ENCODE results near the gene LPAR4. TPM values are rescaled to one million over a fixed set of nuclear protein-coding genes. Genes with fewer than 3 reads are reported as not detected.
"Not testable (repeated sequence)": the region's sequence is repeated elsewhere in the genome, so short reads cannot be mapped to it uniquely, and the experiment has no call there.

The LPAR4 gene
- total RNA-seq, 4 donors from 2014 or later, result 0.50 to 2.2 (median 1.5) TPM

DNA sequence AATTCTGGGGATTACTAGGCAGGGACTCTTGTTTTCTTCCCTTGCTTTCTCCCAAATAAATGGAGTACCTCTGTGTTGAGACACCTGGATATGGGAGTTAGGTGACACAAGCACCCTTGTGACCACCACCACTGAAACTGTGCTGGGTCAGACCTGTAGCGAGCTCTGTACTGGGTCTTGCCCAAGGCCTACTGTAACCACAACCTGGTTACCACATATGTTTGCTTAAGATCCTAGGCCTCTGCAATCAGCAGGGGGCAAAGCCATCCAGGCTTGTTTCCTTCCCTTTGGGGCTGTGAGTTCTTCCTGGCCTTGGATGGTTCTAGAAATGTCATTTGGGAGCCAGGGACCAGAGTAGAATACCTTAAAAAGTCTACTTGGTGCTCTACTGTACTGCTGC, 49.4 kb downstream of the LPAR4 start:
- Histone ChIP-seq H3K27me3 (no peaks in the 10 kb centered on the region), H3K27ac (replicated peaks in 1 of 4) (no peak overlapping the region), H3K9me3 (no peaks in the 10 kb centered on the region), H3K36me3 (no peaks in the 10 kb centered on the region), H3K4me3 (no peak overlapping the region), H3K4me1 (no peaks in the 10 kb centered on the region)
- intact Hi-C loops (cut with DNase I), result no loop called here
- 88% methylated on average over 1 of the region's 1 CpG for WGBS
- TF ChIP-seq EP300 (IDR thresholded peaks at IDR 0.05) (no peak), POLR2A (IDR thresholded peaks at IDR 0.05; ENCODE audit: low read depth) (no peak), POLR2AphosphoS5 (IDR thresholded peaks at IDR 0.05) (no peak)
- TF ChIP-seq, protein P1, sequence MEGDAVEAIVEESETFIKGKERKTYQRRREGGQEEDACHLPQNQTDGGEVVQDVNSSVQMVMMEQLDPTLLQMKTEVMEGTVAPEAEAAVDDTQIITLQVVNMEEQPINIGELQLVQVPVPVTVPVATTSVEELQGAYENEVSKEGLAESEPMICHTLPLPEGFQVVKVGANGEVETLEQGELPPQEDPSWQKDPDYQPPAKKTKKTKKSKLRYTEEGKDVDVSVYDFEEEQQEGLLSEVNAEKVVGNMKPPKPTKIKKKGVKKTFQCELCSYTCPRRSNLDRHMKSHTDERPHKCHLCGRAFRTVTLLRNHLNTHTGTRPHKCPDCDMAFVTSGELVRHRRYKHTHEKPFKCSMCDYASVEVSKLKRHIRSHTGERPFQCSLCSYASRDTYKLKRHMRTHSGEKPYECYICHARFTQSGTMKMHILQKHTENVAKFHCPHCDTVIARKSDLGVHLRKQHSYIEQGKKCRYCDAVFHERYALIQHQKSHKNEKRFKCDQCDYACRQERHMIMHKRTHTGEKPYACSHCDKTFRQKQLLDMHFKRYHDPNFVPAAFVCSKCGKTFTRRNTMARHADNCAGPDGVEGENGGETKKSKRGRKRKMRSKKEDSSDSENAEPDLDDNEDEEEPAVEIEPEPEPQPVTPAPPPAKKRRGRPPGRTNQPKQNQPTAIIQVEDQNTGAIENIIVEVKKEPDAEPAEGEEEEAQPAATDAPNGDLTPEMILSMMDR (IDR thresholded peaks at IDR 0.05), result no peak
- no peak for DNase-seq (ENCODE audit: extremely low spot score)

DNA sequence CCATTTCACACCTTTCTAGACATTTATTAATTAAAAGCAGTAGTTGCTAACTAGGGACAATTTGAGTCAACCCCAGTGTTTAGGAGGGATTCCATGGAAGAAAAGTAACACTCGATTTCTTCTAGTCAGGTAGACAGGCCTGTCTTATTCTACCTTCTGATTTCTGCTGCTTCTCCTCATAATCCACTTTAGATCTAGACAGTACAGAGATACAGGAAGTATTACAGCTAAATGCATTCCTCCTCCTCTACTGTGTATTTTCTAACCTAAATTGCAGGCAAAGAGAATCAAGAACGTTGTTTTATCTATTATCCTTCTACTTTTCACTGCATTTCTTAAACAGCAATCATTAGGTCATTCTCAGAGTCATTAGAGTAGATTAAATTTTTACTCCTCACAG, 52.6 kb downstream of the LPAR4 start:
- no peaks in the 10 kb centered on the region for H3K9me3 ChIP-seq
- no peak for TF ChIP-seq POLR2AphosphoS5 (IDR thresholded peaks at IDR 0.05)
- H3K27me3 ChIP-seq, result no peaks in the 10 kb centered on the region
- no peaks in the 10 kb centered on the region for H3K4me1 ChIP-seq
- H3K27ac ChIP-seq (replicated peaks in 1 of 4), result no peak overlapping the region
- WGBS, result 46% methylated on average over 2 of the region's 2 CpGs
- no peak overlapping the region for H3K4me3 ChIP-seq
- no peaks in the 10 kb centered on the region for H3K36me3 ChIP-seq
- intact Hi-C loops (cut with DNase I), result no loop called here
- no peak for DNase-seq (ENCODE audit: extremely low spot score)

DNA sequence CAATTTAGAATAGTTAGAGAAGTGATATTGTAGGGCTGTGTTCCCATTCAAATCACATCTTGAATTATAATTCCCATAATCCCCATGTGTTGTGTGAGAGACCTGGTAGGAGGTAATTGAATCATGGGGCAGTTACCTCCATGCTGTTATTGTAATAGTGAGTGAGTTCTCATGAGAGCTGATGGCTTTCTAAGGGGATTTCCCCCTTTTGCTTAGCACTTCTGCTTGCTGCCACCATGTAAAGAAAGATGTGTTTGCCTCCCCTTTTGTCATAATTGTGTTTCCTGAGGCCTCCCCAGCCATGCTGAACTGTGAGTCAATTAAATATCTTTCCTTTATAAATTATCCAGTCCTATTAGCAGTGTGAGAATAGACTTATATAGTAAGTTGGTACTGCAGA, 53.2 kb downstream of the LPAR4 start:
- TF ChIP-seq, protein P1 (IDR thresholded peaks at IDR 0.05), result no peak
- TF ChIP-seq POLR2AphosphoS5 (IDR thresholded peaks at IDR 0.05) (no peak), POLR2A (IDR thresholded peaks at IDR 0.05; ENCODE audit: low read depth) (no peak), EP300 (IDR thresholded peaks at IDR 0.05) (no peak)
- H3K4me3 ChIP-seq, result no peak overlapping the region
- DNase-seq (ENCODE audit: extremely low spot score), result no peak
- intact Hi-C loops (cut with DNase I), result no loop called here
- no peaks in the 10 kb centered on the region for H3K9me3 ChIP-seq
- H3K36me3 ChIP-seq, result no peaks in the 10 kb centered on the region
- H3K27ac ChIP-seq (replicated peaks in 1 of 4), result no peak overlapping the region
- no peaks in the 10 kb centered on the region for H3K27me3 ChIP-seq
- H3K4me1 ChIP-seq, result no peaks in the 10 kb centered on the region

DNA sequence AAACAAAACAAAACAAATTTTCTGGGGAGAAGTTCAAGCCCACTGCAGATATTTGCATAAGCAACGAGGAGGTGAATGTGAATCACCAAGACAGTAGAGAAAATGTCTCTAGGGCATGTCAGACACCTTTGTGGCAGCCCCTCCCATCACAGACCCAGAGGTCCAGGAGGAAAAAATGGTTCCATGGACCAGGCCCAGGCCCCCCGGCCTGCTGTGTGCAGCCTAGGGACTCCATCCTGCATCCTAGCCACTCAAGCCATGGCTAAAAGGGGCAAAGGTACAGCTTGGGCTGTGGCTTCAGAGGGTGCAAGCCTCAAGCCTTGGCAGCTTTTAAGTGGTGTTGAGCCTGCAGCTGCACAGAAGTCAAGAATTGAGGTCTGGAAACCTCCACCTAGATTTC, 54.0 kb downstream of the LPAR4 start:
- no peaks in the 10 kb centered on the region for H3K36me3 ChIP-seq
- TF ChIP-seq EP300 (IDR thresholded peaks at IDR 0.05) (no peak), POLR2AphosphoS5 (IDR thresholded peaks at IDR 0.05) (no peak), POLR2A (IDR thresholded peaks at IDR 0.05; ENCODE audit: low read depth) (no peak)
- TF ChIP-seq, protein P1 (IDR thresholded peaks at IDR 0.05), result no peak
- intact Hi-C loops (cut with DNase I), result no loop called here
- H3K4me3 ChIP-seq, result no peak overlapping the region
- WGBS, result 89% methylated on average over 2 of the region's 2 CpGs
- H3K27ac ChIP-seq (replicated peaks in 1 of 4), result no peak overlapping the region
- no peaks in the 10 kb centered on the region for H3K27me3 ChIP-seq
- DNase-seq (ENCODE audit: extremely low spot score), result no peak
- no peaks in the 10 kb centered on the region for H3K4me1 ChIP-seq
- no peaks in the 10 kb centered on the region for H3K9me3 ChIP-seq

DNA sequence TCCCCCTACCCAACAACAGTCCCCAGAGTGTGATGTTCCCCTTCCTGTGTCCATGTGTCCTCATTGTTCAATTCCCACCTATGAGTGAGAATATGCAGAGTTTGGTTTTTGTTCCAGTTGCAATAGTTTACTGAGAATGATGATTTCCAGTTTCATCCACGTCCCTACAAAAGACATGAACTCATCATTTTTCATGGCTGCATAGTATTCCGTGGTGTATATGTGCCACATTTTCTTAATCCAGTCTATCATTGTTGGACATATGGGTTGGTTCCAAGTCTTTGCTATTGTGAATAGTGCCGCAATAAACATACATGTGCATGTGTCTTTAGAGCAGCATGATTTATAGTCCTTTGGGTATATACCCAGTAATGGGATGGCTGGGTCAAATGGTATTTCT, 55.0 kb downstream of the LPAR4 start:
- H3K27ac ChIP-seq (replicated peaks in 1 of 4); H3K4me3 ChIP-seq; H3K27me3 ChIP-seq; DNase-seq (ENCODE audit: extremely low spot score); intact Hi-C loops (cut with DNase I); H3K4me1 ChIP-seq; H3K9me3 ChIP-seq; H3K36me3 ChIP-seq: not testable (repeated sequence)
- WGBS, result 77% methylated on average over 3 of the region's 3 CpGs

Other genes starting within 250 kb of the LPAR4 start
- gene RTL3, start 88.4 kb upstream of the LPAR4 start, total RNA-seq, result 1 to 10 TPM; 1.7 to 5.7 (median 3.3) TPM
- 1 to 10 TPM in 1 of 4 donors, not detected in 3; 5.0 TPM for gene P2RY10, start 197.7 kb downstream of the LPAR4 start, total RNA-seq

Data from esophagus muscularis mucosa (tissue), 4 donors.